ENCODE measurements around the gene L3MBTL2. TPM values are rescaled to one million over a fixed set of nuclear protein-coding genes. Genes with fewer than 3 reads are reported as not detected.

The L3MBTL2 gene
- total and polyA plus RNA-seq, 7 donors = 7.2 to 15.8 (median 11.4) TPM

DNA sequence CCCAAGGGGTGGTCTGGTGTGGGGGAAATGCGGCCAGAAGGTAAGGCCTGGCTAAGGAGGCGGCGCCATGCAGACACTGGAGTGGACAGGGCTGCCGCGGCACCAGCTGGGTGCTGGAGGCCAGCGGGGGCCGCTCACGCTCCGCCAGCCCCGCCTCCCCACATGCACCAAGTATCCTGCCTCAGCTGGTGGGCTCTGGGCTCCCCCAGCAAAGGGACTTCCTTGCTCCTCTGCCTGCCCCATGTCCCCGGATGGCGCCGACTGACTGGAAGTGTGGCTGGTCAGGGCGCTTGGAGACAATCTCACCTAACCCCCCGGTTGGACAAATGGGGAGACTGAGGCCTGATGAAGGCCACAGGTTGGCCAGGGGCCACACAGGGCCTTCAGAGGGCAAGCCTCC, 43.2 kb downstream of the L3MBTL2 start:
- intact Hi-C loops (cut with DNase I) = no loop called here
- DNase-seq (no peak), ATAC-seq (no peak)
- Histone ChIP-seq H3K4me1 (no peaks in the 10 kb centered on the region), H3K4me3 (no peak overlapping the region), H3K9me3 (no peaks in the 10 kb centered on the region), H3K27me3 (ENCODE audit: insufficient read depth in 3 of 3, low read length in 2 of 3) (no peaks in the 10 kb centered on the region), H3K27ac (no peak overlapping the region), H3K36me3 (ENCODE audit: insufficient read depth in 1 of 2, low read depth in 1 of 2) (peaks cover 0 to 76% of the 10 kb centered on the region in 2 donors)
- TF ChIP-seq, protein P1, sequence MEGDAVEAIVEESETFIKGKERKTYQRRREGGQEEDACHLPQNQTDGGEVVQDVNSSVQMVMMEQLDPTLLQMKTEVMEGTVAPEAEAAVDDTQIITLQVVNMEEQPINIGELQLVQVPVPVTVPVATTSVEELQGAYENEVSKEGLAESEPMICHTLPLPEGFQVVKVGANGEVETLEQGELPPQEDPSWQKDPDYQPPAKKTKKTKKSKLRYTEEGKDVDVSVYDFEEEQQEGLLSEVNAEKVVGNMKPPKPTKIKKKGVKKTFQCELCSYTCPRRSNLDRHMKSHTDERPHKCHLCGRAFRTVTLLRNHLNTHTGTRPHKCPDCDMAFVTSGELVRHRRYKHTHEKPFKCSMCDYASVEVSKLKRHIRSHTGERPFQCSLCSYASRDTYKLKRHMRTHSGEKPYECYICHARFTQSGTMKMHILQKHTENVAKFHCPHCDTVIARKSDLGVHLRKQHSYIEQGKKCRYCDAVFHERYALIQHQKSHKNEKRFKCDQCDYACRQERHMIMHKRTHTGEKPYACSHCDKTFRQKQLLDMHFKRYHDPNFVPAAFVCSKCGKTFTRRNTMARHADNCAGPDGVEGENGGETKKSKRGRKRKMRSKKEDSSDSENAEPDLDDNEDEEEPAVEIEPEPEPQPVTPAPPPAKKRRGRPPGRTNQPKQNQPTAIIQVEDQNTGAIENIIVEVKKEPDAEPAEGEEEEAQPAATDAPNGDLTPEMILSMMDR (IDR thresholded peaks at IDR 0.05) = no peak
- 91 to 97% (median 95%) methylated on average over 14 to 15 of the region's 15 CpGs for WGBS, 3 donors

DNA sequence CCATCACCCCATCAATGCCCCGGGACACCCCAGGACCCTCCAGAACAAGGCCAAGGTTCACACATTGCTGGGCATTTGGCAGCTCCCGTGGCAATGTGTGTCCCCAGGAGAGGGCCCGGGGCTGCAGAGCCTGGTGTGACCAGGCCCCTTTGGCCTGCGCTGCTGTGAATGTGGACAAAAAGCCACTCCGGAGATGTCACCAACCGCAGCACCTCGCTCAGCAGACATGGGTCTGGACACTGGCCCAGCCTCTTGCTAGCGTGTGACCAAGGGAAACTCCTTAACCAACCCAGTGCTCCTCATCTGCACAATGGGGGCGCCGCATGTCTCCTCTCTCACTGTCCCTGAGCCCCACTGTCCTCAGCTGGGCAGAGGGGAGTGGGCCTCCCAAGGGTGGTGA, 43.6 kb downstream of the L3MBTL2 start:
- Histone ChIP-seq H3K4me1 (no peaks in the 10 kb centered on the region), H3K27ac (no peak overlapping the region), H3K27me3 (ENCODE audit: insufficient read depth in 3 of 3, low read length in 2 of 3) (no peaks in the 10 kb centered on the region), H3K36me3 (ENCODE audit: insufficient read depth in 1 of 2, low read depth in 1 of 2) (peaks cover 0 to 80% of the 10 kb centered on the region in 2 donors), H3K9me3 (no peaks in the 10 kb centered on the region), H3K4me3 (no peak overlapping the region)
- DNase-seq (no peak), ATAC-seq (no peak)
- WGBS, 3 donors = 93 to 98% (median 96%) methylated on average over 10 of the region's 10 CpGs
- TF ChIP-seq, protein P1 (IDR thresholded peaks at IDR 0.05) = no peak
- intact Hi-C loops (cut with DNase I) = no loop called here

DNA sequence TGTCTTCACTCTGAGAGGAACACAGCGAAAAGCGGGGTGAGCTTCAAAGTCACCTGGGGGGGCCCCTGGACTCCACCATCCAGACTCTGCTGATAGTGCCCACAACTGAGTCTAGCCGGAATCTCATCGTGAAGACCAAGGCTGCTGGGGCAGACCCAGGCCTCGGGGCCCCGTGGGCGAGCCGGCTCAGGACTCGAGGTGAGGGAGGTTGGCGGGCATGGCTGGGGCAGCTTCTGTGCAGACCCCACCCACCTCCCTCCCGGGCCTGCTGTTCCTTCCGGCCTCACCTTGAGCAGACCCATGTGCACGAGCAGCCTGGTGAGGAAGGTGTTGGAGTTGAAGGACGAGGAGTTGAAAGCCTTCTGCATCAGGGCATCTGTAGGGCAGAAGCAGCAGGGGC, 44.3 kb downstream of the L3MBTL2 start:
- no peaks in the 10 kb centered on the region for H3K27me3 ChIP-seq (ENCODE audit: insufficient read depth in 3 of 3, low read length in 2 of 3)
- ATAC-seq (no peak), DNase-seq (no peak)
- intact Hi-C loops (cut with DNase I) = no loop called here
- H3K9me3 ChIP-seq = no peaks in the 10 kb centered on the region
- no peak overlapping the region for H3K27ac ChIP-seq
- 87 to 97% (median 92%) methylated on average over 14 of the region's 14 CpGs for WGBS, 3 donors
- TF ChIP-seq, protein P1 (IDR thresholded peaks at IDR 0.05) = no peak
- H3K36me3 ChIP-seq (ENCODE audit: insufficient read depth in 1 of 2, low read depth in 1 of 2) = peaks cover 0 to 83% of the 10 kb centered on the region in 2 donors
- no peak overlapping the region for H3K4me3 ChIP-seq
- no peaks in the 10 kb centered on the region for H3K4me1 ChIP-seq

DNA sequence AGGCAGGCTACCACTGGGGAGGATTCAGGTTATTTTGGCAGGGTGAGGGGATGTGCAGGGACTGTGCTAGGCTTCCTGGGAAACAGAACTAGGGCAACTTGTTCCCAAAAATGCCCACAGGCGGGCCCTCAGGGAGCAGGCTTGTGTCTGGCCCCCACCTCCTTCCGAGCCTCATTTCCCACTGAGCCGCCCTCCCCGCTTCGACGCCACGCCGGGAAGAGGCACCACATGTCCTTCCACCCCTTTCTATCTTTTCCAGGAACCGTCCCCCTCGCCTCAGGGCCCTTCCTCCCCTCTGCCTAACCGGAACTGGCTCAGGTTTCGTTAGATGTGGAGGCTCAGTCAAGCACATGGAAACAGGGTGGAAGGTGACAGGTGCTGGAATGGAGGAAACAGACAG, 45.0 kb downstream of the L3MBTL2 start:
- no peak for ATAC-seq
- intact Hi-C loops (cut with DNase I) = no loop called here
- 92 to 96% (median 93%) methylated on average over 12 of the region's 12 CpGs for WGBS, 3 donors

DNA sequence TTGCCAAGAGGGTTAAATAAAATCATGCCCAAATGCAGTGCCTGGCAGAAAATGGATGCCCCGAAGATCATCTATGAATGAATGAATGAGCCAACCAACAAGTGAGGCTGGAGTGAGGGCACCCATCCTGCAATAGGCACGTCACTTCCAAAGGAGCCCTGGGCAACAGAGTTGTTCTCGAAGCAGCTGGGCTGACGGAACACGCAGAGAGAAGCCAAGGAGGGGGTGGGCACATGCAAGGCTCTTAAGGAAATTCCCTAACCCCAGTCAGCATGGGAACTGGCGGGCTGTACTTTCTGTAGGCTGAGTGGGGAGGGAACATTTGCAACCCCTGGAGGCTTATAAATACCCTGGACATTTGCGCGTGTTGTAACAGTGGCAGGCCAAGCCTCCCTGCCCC, 47.3 kb downstream of the L3MBTL2 start:
- 89 to 94% (median 91%) methylated on average over 8 of the region's 8 CpGs for WGBS, 3 donors
- peaks cover 0 to 98% of the 10 kb centered on the region in 2 donors for H3K36me3 ChIP-seq (ENCODE audit: insufficient read depth in 1 of 2, low read depth in 1 of 2)
- TF ChIP-seq, protein P1 (IDR thresholded peaks at IDR 0.05) = no peak
- no peak for DNase-seq
- no peaks in the 10 kb centered on the region for H3K4me1 ChIP-seq
- intact Hi-C loops (cut with DNase I) = no loop called here
- no peaks in the 10 kb centered on the region for H3K27me3 ChIP-seq (ENCODE audit: insufficient read depth in 3 of 3, low read length in 2 of 3)
- ATAC-seq = no peak
- no peak overlapping the region for H3K27ac ChIP-seq
- no peak overlapping the region for H3K4me3 ChIP-seq
- H3K9me3 ChIP-seq = no peaks in the 10 kb centered on the region

More for the DNA sequence above, 45.0 kb downstream of the L3MBTL2 start:
- Histone ChIP-seq H3K9me3 (no peaks in the 10 kb centered on the region), H3K27me3 (ENCODE audit: insufficient read depth in 3 of 3, low read length in 2 of 3) (no peaks in the 10 kb centered on the region), H3K36me3 (ENCODE audit: insufficient read depth in 1 of 2, low read depth in 1 of 2) (peaks cover 0 to 90% of the 10 kb centered on the region in 2 donors), H3K4me3 (no peak overlapping the region), H3K4me1 (no peaks in the 10 kb centered on the region), H3K27ac (no peak overlapping the region)
- DNase-seq = no peak
- TF ChIP-seq, protein P1 (IDR thresholded peaks at IDR 0.05) = no peak

Data from psoas muscle (tissue), 8 donors.